NB4 (cell line): ENCODE measurements around the gene MBD4.
A peak's percentile ranks its signal among the peaks of the same experiment; 100 is the strongest.

Experiments used
- DNase-seq: peaks from one replicate; pipeline ENCODE4 v3.0.0; 2010; ENCODE audit warnings: low read depth
- H3K4me3 ChIP-seq: one replicate; pipeline ENCODE4 v1.5.1; 2011; ENCODE audit warnings: mild to moderate bottlenecking, low read depth, low read length, moderate library complexity
- MYC ChIP-seq: IDR thresholded peaks from 2 replicates; pipeline ENCODE4 v1.6.1; 2011; ENCODE audit warnings: low read depth, low read length
- POLR2A ChIP-seq: IDR thresholded peaks from 2 replicates; pipeline ENCODE4 v1.6.1; 2011; ENCODE audit warnings: mild to moderate bottlenecking; ENCODE audit not compliant: insufficient read length; ENCODE audit errors: extremely low read depth
- TF ChIP-seq, protein P1 (sequence below): IDR thresholded peaks from one replicate; pipeline ENCODE4 v1.5.1; 2012; ENCODE audit warnings: low read depth, low read length
- TF ChIP-seq, protein P2 (sequence below): IDR thresholded peaks from 2 replicates; pipeline ENCODE4 v1.6.1; 2011; ENCODE audit warnings: low read depth, low read length

MBD4 gene

DNA sequence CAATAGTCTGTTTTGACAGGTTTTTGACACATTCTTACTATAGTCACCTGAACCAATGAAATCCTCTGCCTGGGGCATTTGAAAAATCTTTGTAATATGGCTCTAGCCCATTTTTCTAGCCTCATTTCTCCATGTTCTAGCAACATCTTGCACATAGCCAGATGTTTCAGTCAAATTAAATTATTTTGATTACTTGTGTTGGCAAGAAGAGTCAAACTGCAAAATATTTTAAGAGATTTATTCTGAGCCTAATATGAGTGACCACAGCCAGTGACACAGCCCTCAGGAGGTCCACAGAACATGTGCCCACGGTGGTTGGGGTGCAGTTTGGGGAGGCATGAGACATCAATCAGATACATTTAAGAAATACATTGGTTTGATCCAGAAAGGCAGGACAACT, 7.2 kb upstream of the MBD4 start:
- H3K4me3 ChIP-seq = no peak overlapping the region
- DNase-seq = no peak
- TF ChIP-seq MYC (no peak), POLR2A (no peak)
- TF ChIP-seq, protein P1, sequence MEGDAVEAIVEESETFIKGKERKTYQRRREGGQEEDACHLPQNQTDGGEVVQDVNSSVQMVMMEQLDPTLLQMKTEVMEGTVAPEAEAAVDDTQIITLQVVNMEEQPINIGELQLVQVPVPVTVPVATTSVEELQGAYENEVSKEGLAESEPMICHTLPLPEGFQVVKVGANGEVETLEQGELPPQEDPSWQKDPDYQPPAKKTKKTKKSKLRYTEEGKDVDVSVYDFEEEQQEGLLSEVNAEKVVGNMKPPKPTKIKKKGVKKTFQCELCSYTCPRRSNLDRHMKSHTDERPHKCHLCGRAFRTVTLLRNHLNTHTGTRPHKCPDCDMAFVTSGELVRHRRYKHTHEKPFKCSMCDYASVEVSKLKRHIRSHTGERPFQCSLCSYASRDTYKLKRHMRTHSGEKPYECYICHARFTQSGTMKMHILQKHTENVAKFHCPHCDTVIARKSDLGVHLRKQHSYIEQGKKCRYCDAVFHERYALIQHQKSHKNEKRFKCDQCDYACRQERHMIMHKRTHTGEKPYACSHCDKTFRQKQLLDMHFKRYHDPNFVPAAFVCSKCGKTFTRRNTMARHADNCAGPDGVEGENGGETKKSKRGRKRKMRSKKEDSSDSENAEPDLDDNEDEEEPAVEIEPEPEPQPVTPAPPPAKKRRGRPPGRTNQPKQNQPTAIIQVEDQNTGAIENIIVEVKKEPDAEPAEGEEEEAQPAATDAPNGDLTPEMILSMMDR = no peak
- TF ChIP-seq, protein P2, sequence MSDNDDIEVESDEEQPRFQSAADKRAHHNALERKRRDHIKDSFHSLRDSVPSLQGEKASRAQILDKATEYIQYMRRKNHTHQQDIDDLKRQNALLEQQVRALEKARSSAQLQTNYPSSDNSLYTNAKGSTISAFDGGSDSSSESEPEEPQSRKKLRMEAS = no peak

DNA sequence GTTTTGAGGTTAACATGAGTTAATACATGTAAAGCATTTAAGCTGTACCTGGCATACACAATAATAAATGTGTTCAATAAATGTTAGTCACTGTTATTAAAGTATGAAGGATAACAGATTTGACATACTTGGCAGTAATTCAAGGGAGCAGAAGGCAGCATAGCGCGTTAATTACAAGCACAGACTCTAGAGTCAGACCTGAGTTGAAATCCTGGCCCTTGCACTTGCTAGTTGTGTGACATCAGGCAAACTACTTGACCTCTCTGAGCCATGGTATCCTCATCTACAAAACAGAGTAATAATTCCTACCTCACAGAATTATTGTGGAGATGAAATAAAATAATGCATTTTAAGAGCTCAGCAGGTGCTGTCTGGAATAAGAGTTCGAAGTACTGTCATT, 5.7 kb upstream of the MBD4 start:
- H3K4me3 ChIP-seq = no peak overlapping the region
- DNase-seq = no peak

DNA sequence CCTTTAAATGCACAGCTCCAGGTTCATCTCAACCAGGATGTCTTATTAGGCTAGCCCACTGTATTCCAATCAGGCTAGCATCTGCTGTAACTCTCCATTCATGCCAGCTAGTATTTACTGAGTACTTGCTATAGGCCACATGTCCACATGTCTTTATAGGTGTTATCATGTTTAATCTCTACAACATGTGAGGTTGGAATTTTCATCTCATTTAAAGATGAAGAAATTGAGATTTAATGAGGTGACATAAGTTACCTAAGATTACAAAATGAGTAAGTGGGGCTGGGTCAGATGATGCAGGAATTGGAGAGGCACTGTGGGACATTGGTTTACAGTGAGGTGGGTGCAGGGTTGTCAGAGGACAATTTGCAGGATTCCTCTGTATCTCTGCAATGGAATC, 3.2 kb upstream of the MBD4 start:
- DNase-seq = no peak
- H3K4me3 ChIP-seq = no peak overlapping the region
- TF ChIP-seq MYC (no peak), POLR2A (no peak)
- TF ChIP-seq, protein P2 = no peak
- TF ChIP-seq, protein P1 = no peak

More for the DNA sequence above, 5.7 kb upstream of the MBD4 start:
- TF ChIP-seq MYC (no peak), POLR2A (no peak)
- TF ChIP-seq, protein P1 = no peak
- TF ChIP-seq, protein P2 = no peak

DNA sequence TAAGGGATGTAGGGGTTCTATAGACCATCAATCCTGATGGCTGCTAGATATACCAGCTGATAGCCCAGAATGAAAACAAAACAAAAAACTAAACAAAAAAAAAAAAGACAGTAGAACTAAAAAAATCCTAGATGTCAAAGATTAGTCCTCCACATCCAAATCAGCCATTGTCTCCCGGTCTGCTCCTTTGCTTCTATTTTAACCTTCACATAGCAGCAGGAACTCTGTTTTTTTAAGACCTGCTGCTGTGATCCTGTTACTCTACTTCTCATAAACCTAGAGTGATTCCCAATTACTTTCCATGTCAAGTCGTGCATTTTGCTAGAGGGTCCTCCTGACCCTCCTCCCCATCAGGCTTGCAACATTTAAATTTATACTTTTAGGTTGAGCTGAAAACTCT, 2.7 kb upstream of the MBD4 start:
- peak overlapping the region; percentile 84 for H3K4me3 ChIP-seq
- no peak for DNase-seq
- TF ChIP-seq POLR2A = no peak
- TF ChIP-seq, protein P1 = no peak
- no peak for TF ChIP-seq MYC
- TF ChIP-seq, protein P2 = no peak

DNA sequence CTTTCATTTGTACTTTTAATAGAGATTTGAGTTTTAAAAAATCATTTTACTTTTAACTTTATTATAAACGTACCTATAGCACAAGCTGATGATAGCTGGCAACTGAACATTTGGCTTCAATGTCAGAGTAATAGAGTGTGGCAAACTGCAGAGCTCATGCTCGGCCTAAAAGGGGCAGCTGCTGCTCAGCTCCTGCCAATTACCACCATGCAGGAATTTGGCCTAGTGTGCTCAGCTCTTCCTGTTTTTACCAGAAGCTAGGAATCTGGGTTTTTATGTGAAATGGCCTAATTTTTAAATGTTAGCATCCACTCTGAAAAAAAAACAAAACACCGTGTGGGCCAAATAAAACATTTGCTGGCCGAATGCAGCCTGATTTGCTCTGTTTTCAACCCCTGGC, 2.0 kb upstream of the MBD4 start:
- peak overlapping the region; percentile 84 for H3K4me3 ChIP-seq
- peak; percentile 39 for DNase-seq
- no peak for TF ChIP-seq POLR2A
- TF ChIP-seq, protein P1 = no peak
- TF ChIP-seq MYC = no peak
- TF ChIP-seq, protein P2 = no peak

DNA sequence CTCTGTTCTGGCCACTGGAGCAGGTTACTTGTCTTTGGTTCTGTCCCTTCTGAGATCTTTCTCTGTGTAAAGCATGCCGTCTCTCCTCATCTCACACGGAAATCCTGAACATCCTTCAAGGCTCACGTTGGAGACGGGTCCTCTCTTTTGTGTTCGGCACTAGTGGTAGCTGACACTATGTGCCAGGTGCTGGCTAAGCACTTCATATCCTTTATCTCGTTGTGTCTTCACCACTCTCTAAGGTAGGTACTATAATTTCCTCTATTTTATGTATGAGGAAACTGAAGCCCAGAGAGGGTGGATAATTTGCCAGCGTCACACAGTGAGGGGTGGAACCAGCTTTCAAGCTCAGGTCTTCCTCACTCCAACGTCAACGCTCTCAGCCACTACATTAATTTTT, 1.5 kb upstream of the MBD4 start:
- peak; percentile 25 for DNase-seq
- H3K4me3 ChIP-seq = peak overlapping the region; percentile 84
- TF ChIP-seq, protein P1 = no peak
- no peak for TF ChIP-seq MYC
- TF ChIP-seq POLR2A = no peak
- TF ChIP-seq, protein P2 = no peak
